Karpas-422 (cell line): ENCODE results near the gene MOGAT3. TPM values are rescaled to one million over a fixed set of nuclear protein-coding genes. Genes with fewer than 3 reads are reported as not detected.

Experiments used
- DNase-seq: peaks from one replicate; pipeline ENCODE4 v3.0.0-alpha.2; 2015
- H2AFZ ChIP-seq: fragments of 200-600 bp; sonication (generic); 2 replicates; pipeline ENCODE4 v1.6.1; 2014; ENCODE audit warnings: antibody characterized with exemption, low read length, mixed read lengths
- H3K27ac ChIP-seq: fragments of 200-600 bp; sonication (generic); 2 replicates; pipeline ENCODE4 v1.5.1; 2014; ENCODE audit warnings: mild to moderate bottlenecking, low read length, moderate library complexity
- H3K27me3 ChIP-seq: fragments of 200-600 bp; sonication (generic); 2 replicates; pipeline ENCODE4 v1.6.1; 2014; ENCODE audit warnings: low read length, mixed read lengths
- H3K36me3 ChIP-seq: fragments of 200-600 bp; sonication (generic); 2 replicates; pipeline ENCODE4 v1.6.1; 2014; ENCODE audit warnings: low read length, mixed read lengths; ENCODE audit not compliant: insufficient read depth
- H3K4me1 ChIP-seq: fragments of 200-600 bp; sonication (generic); 2 replicates; pipeline ENCODE4 v1.6.1; 2014; ENCODE audit warnings: mild to moderate bottlenecking, low read length, mixed read lengths
- H3K4me2 ChIP-seq: fragments of 200-600 bp; sonication (generic); 2 replicates; pipeline ENCODE4 v1.6.1; 2014; ENCODE audit warnings: low read length, low read depth, mild to moderate bottlenecking; ENCODE audit not compliant: poor library complexity, severe bottlenecking
- H3K4me3 ChIP-seq: fragments of 200-600 bp; sonication (generic); 2 replicates; pipeline ENCODE4 v1.5.1; 2014; ENCODE audit warnings: mild to moderate bottlenecking, antibody characterized with exemption, low read length, mixed read lengths
- H3K79me2 ChIP-seq: fragments of 200-600 bp; sonication (generic); 2 replicates; pipeline ENCODE4 v1.6.1; 2014; ENCODE audit warnings: mild to moderate bottlenecking, low read length, mixed read lengths
- H3K9ac ChIP-seq: fragments of 200-600 bp; sonication (generic); 2 replicates; pipeline ENCODE4 v1.6.0; 2014; ENCODE audit warnings: low read length
- H3K9me2 ChIP-seq: fragments of 200-600 bp; sonication (generic), shearing (Covaris generic); replicated peaks from 2 replicates; pipeline ENCODE4 v1.6.0; 2014; ENCODE audit warnings: mild to moderate bottlenecking, low read length, moderate library complexity; ENCODE audit not compliant: insufficient read depth
- H3K9me3 ChIP-seq: fragments of 300-700, 200-600 bp; sonication (generic); 2 replicates; pipeline ENCODE4 v1.6.1; 2014; ENCODE audit warnings: low read length, mixed read lengths
- H4K20me1 ChIP-seq: fragments of 200-600 bp; sonication (generic); 2 replicates; pipeline ENCODE4 v1.6.1; 2014; ENCODE audit warnings: mild to moderate bottlenecking, antibody characterized with exemption, low read length, low read depth; ENCODE audit not compliant: insufficient read depth
- total RNA-seq: library from RNA; depleted of rRNA; stranded (reverse); fragments of >200 nt; shearing (Covaris generic); gene quantifications from 2 replicates; pipeline ENCODE4 v1.2.3, GENCODE V29; 2014; ENCODE audit warnings: low replicate concordance

Gene MOGAT3
- total RNA-seq, 1 experiment from 2014 or later: not detected

DNA sequence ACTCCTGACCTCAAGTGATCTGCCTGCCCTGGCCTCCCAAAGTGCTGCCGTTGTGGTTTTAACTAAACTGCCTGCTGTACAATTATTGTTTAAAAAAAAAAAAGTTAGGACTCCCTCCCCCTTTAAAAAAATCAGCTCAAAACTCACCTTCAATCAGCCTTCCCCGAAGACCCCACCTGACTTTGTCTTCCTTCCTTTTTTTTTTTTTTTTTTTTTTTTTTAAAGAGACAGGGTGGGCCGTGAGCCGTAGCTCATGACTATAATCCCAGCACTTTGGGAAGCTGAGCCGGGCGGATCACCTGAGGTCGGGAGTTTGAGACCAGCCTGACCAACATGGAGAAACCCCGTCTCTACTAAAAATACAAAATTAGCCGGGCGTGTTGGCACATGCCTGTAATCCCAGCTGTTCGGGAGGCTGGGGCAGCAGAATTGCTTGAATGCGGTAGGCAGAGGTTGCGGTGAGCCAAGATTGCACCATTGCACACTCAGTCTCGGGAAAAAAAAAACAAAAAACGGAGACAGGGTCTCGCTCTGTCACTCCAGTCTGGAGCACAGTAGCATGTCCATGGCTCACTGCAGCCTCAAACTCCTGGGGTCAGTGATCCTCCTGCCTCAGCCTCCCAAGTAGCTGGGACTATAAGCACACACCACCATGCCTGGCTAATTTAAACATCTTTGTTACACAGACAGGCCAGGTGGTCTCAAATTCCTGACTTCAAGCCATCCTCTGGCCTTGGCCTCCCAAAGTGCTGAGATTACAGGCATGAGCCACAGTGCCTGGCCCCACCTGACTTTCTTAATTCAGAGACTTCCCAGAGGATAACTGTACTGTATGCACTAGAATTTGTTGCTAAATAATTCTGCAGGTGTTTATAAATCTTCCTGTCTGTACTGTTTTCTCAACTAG, 40.9 kb upstream of the MOGAT3 start:
- Histone ChIP-seq H3K79me2 (peaks cover 41% of the 10 kb centered on the region), H4K20me1 (peaks cover 9% of the 10 kb centered on the region; the same call in 1 of the 2 replicates), H2AFZ (no peak overlapping the region), H3K4me3 (no peak overlapping the region), H3K4me2 (no peak overlapping the region), H3K9me3 (no peaks in the 10 kb centered on the region), H3K9ac (no peak overlapping the region), H3K9me2 (no peaks in the 10 kb centered on the region), H3K27me3 (no peaks in the 10 kb centered on the region), H3K36me3 (no peaks in the 10 kb centered on the region), H3K27ac (no peak overlapping the region), H3K4me1 (peaks cover 22% of the 10 kb centered on the region)
- DNase-seq: no peak

DNA sequence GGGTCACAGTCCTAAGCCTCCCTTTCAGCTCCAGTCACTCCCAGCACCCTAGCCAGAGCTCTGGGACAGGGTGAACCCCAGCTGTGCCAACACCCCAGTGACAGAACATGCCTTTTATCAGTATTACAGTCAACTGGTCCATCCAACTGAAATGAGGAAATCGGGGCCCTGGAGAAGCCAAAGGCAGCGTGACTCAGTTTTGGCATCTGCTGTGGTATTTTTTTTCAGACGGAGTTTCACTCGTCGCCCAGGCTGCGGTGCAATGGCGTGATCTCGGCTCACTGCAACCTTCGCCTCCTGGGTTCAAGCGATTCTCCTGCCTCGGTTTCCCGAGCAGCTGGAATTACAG, 40.2 kb upstream of the MOGAT3 start:
- Histone ChIP-seq H3K27me3 (no peaks in the 10 kb centered on the region), H3K4me3 (no peak overlapping the region), H3K9me3 (no peaks in the 10 kb centered on the region), H3K36me3 (no peaks in the 10 kb centered on the region), H2AFZ (no peak overlapping the region), H3K9me2 (no peaks in the 10 kb centered on the region), H4K20me1 (peaks cover 9% of the 10 kb centered on the region; the same call in 1 of the 2 replicates), H3K4me1 (peaks cover 21% of the 10 kb centered on the region), H3K9ac (no peak overlapping the region), H3K27ac (no peak overlapping the region), H3K4me2 (no peak overlapping the region), H3K79me2 (peaks cover 35% of the 10 kb centered on the region)
- DNase-seq: no peak

DNA sequence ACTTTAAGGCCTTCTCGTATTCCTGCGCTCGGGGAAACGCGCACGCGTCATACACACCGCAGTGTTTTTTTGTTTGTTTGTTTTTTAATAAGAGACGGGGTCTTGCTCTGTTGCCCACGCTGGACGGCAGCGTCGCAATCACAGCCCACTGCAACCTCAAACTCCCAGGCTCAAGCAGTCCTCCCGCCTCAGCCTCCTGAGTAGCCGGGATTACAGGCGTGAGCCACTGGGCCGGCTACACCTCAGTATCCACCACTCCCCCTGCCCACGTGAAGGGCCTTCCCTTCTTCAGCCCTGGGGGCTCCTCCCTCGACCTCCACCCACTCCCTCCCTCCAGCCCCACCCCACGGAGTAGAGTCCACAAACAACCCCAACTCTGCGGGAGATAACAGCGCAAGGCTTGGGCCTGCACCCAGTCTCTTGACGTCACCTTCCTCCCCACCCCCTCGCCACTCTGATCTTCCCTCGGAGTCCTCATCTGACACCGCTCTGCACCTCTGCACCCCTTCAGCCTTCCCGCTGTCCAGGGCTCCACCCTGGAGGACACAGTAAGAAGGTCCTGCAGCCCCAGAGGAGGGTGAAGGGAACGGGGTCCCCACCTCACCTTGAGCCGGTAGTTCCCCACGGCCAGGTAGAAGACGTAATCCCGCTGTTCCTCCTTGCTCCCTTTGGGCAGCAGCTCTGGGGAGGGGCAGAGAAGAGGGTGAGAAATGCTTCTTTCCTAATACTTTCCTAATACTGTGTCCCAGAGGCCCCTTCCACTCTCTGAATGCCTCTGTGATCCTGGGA, 39.6 kb upstream of the MOGAT3 start:
- no peak for DNase-seq
- Histone ChIP-seq H3K4me2 (no peak overlapping the region), H3K4me1 (peaks cover 16% of the 10 kb centered on the region), H3K4me3 (no peak overlapping the region), H3K27ac (no peak overlapping the region), H2AFZ (no peak overlapping the region), H3K9me3 (no peaks in the 10 kb centered on the region), H3K27me3 (no peaks in the 10 kb centered on the region), H3K9me2 (no peaks in the 10 kb centered on the region), H3K79me2 (peaks cover 29% of the 10 kb centered on the region), H4K20me1 (peaks cover 9% of the 10 kb centered on the region; the same call in 1 of the 2 replicates), H3K9ac (no peak overlapping the region), H3K36me3 (no peaks in the 10 kb centered on the region)

DNA sequence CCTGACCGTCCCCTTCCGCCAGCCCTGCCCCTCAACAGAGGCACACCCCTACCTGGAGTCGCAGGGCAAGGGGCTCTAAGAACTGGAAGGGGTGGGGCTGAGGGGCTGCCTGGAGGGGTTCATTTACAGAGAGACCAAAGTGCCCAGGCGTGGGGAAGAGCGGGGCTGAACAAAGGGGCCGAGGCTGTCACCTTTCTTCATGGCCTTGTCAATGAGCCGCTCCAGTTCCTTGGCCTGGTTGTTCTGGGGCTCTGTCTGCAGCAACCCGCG, 39.0 kb upstream of the MOGAT3 start:
- Histone ChIP-seq H3K36me3 (no peaks in the 10 kb centered on the region), H3K9me3 (no peaks in the 10 kb centered on the region), H3K27me3 (no peaks in the 10 kb centered on the region), H3K9ac (no peak overlapping the region), H4K20me1 (peaks cover 9% of the 10 kb centered on the region; the same call in 1 of the 2 replicates), H3K4me3 (no peak overlapping the region), H3K27ac (no peak overlapping the region), H3K4me2 (no peak overlapping the region), H3K79me2 (peaks cover 26% of the 10 kb centered on the region), H3K4me1 (peaks cover 11% of the 10 kb centered on the region), H3K9me2 (no peaks in the 10 kb centered on the region), H2AFZ (no peak overlapping the region)
- DNase-seq: no peak

DNA sequence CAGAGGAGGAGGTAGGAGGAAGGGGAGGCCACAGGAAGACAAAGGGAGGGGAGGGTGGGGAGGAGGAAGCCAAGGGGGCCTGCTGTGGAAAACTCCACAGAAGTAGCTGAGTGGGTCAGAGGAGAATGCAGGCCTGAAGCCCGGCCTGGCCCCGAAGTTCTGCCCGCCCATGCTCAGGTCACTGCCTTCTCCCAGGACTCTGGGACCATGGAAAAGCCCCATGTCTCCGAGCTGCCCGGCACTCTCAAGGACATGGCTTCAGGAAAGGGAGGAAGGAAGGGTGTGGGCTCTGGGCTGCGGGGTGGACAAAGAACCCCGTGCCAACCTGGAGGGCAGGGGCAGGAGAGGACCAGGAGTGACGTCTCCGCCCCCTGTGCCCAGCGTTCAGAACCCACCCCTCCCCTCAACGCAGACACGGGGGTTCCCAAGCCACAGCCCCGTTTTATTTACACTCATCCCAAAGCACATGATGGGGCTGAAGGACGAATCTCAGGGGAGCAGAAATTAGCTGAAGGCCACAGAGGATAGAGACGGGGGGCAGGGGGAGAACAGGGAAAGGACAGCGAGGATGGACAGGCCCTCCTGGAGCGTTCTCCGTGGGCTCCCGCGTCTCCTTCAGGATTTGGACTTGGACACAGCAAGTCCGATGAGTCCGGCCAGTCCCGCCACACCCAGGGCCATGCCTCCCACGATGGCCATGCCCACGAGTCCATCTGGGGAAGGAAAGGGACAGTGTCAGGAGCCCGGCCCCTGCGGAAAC, 38.5 kb upstream of the MOGAT3 start:
- H3K4me2 ChIP-seq: no peak overlapping the region
- no peaks in the 10 kb centered on the region for H3K9me2 ChIP-seq
- no peak overlapping the region for H3K9ac ChIP-seq
- H3K27ac ChIP-seq: no peak overlapping the region
- no peak for DNase-seq
- H3K9me3 ChIP-seq: no peaks in the 10 kb centered on the region
- H4K20me1 ChIP-seq: peaks cover 7% of the 10 kb centered on the region; the same call in 1 of the 2 replicates
- peaks cover 11% of the 10 kb centered on the region for H3K4me1 ChIP-seq
- no peaks in the 10 kb centered on the region for H3K36me3 ChIP-seq
- peaks cover 24% of the 10 kb centered on the region for H3K79me2 ChIP-seq
- no peak overlapping the region for H2AFZ ChIP-seq
- H3K4me3 ChIP-seq: no peak overlapping the region
- H3K27me3 ChIP-seq: no peaks in the 10 kb centered on the region

DNA sequence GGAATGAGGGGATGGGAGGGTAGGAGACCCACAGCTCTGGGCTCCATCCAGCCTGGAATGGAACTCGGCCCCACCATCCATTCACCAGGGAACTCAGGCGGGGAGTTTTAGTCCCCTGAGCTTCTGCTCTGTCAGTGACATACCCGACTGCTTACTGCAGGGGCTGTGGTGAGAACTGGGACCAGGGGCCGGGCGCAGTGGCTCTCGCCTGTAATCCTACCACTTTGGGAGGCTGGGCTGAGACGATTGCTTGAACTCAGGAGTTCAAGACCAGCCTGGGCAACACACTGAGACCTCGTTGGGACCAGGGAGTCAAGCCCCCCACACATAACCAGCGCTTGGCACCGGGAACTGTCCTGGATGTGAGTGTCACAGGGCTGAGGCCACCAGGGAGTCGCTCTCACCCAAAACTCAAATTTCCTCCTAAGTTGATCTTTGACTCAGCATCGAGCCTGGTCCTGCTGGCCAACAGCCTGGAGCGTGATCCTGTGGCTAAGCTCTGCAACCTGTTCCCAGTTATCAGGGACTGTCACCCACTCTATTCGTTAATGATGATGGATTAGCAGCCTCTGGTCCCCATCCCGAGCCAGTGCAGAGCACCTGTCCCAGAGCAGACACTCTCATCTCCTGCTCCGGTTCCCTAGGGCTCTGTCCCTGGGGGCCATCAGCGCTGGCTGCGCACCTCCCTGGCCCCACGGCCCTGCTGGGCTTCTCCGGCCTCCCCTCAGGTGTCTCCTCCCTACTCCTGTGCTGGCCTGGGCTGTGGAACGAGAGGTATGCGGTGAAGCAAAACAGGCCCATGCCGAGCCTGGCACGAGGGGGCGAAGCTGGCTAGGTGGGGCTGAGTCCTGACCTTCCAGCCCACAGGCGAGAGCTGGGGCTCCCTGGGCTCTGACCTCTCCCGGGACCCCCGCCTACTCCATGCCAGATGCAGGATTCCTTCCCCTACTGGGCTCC, 37.7 kb upstream of the MOGAT3 start:
- no peak overlapping the region for H2AFZ ChIP-seq
- no peak overlapping the region for H3K4me2 ChIP-seq
- H3K4me1 ChIP-seq: peaks cover 5% of the 10 kb centered on the region
- no peak overlapping the region for H3K9ac ChIP-seq
- 0 out of 2 replicates have a peak, but pooled peaks cover 2% of the 10 kb centered on the region for H4K20me1 ChIP-seq
- H3K27me3 ChIP-seq: no peaks in the 10 kb centered on the region
- peaks cover 15% of the 10 kb centered on the region for H3K79me2 ChIP-seq
- no peak for DNase-seq
- H3K4me3 ChIP-seq: no peak overlapping the region
- H3K36me3 ChIP-seq: no peaks in the 10 kb centered on the region
- no peaks in the 10 kb centered on the region for H3K9me2 ChIP-seq
- no peaks in the 10 kb centered on the region for H3K9me3 ChIP-seq
- no peak overlapping the region for H3K27ac ChIP-seq

DNA sequence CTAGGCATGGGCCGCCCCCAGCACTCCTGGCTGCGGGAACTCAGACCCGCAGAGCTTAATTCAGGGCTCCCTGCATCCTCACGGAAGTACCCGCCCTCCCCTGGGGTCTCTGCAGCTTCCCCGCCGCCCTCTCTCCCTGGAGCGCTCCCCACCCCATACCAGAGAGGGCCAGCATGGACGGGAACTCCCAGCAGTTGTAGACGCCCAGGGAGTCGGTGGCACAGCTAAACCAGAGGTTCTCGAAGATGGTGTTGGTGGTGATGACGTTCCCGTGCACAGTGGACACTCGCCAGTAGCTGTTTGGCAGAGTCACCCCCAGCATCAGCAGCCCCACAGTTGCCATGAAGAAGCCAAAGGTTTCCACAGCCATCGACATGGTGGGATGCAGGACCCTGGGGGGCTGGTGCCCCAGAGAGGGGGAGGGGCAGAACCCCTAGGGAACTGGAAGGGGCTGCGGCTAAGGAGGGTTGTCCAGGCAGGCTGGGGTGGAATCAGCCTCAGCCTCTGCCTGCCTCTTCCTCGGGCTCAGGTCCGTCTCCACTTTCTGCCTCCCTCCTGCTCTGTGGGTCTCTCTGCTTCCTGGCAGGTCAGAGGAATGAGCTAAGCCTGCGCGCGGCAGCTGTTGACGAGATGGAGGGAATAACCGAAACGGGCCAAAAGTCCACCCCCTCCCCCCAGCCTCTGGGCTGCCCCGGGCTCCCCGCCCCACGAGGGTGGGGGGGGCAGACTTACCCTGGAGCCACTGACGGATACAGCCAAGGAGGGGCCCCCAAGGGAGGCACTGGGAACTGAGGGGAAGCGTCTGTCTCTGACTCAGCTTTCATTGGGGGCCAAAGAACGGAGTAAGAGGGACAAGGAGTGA, 36.6 kb upstream of the MOGAT3 start, which contains the start of gene CLDN15:
TSS of gene CLDN15 (minus strand) at position 597 of the 862 bp plus-strand sequence. CDS start at position 376, 221 bp downstream.
- Histone ChIP-seq H4K20me1 (no peaks in the 10 kb centered on the region), H3K4me3 (no peak within 1 kb of the TSS), H2AFZ (no peak within 1 kb of the TSS), H3K27me3 (no peaks in the 10 kb centered on the region), H3K36me3 (no peaks in the 10 kb centered on the region), H3K4me2 (no peak within 1 kb of the TSS), H3K27ac (no peak within 1 kb of the TSS), H3K79me2 (peaks cover 5% of the 10 kb centered on the region), H3K9me3 (no peaks in the 10 kb centered on the region), H3K9ac (no peak within 1 kb of the TSS), H3K4me1 (no peaks in the 10 kb centered on the region), H3K9me2 (no peaks in the 10 kb centered on the region)
- no peak for DNase-seq
